GM19372 (cell line): ENCODE data around the gene SUPT3H.

Experiments used
- ATAC-seq: cut with Tn5 transposase; IDR thresholded peaks from one replicate; pipeline ENCODE4 v1.9.1; 2021; ENCODE audit warnings: mild to moderate bottlenecking, low read depth, moderate library complexity; ENCODE audit not compliant: unreplicated experiment

Gene SUPT3H

DNA sequence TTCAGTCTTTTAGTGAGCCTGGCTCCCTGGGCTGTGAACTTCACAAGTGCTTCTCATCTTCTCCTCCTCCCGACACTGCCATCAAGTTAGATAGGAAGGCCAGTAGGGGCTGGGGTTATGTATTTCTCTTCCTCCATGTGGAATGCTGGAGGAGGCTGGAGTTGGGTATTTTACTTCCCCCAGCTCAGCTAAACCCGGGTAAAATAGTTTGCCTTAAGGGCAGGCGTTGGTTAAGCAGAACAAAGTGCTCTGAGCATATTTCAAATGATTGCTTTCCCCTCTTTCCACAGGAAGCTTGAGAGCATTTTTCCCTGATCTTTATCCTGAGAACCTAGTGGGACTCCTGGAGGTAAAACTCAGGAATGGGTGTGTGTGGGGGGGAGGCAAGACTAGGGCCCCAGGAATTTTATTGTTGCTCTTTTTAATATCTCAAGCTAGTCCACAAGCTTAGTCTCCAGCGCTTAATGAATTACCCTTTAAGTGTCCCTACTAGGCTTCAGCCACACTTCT is 16.9 kb upstream of the SUPT3H start:
- no peak for ATAC-seq

DNA sequence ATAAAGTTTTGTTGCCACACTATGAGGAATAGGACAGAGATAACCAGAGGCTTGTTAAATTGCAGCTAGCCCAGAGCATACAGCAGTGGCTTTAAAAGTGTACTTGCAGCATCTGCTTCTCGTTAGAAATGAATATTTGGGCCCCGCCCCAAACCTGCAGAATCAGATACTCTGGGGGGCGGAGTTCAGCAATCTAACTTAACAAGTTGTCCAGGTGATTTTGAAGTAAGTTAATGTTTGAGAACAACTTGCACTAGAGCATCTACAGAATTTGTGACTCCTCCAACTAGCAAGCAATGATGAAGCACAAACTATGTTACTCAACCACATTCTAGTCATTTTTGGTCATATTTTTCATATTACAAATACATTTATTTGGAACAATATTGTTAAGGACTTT is 10.6 kb upstream of the SUPT3H start:
- ATAC-seq: no peak

DNA sequence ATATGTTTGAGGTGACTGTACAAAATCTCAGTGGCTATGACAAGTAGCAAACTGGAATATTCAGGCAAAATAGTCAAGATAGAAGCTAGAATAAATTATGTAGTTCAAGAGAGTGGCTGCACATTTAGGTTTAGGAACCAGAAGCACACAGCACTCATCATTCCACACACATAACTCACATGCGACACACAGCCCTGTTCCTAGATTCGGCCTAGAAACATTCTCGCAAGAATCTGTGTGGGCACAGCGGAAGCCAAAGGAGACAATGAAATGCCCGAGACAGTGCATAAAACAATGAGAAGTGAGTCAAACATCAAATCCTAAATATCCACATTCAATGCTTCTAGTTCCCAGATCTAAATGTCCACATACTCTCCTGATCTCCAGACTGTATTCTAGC is 9.5 kb upstream of the SUPT3H start:
- ATAC-seq: no peak

DNA sequence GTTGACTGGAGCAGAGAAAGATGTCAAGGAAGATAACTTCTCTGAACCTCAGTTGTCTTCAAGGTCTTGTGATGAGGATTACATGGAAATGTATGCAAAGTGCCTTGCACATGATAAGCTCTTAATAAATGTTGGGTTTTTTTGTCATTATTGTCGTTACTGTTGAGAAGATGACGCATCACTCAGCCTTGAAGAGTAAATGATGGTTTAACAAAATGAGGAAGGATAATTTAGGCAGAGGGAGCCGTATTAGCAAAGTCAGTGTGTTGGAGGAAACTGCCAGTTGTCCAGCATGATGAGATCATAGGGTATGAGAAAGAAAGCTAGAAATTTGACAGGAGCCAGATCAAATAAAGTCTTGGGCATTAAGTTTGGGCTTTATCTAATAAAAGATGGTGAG is 8.8 kb upstream of the SUPT3H start:
- ATAC-seq: no peak

DNA sequence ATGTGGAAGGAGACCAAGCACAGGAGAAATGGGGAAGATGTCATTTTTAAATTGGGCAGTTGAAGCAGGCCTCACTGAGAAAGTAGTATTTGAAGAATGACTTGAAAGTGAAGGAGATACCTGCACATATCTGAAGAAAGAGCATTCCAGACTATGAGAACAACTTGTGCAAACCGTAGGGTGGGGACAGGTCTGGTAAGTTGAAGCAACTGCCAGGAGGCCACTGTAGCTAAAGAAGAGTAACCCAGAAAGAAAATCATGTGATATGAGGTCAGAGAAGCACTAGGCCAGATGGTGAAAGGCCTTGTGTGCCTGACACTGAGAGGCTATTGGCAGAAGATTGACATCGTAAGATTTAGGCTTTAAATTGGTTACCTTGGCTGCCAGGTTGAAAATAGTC is 4.7 kb upstream of the SUPT3H start:
- no peak for ATAC-seq

DNA sequence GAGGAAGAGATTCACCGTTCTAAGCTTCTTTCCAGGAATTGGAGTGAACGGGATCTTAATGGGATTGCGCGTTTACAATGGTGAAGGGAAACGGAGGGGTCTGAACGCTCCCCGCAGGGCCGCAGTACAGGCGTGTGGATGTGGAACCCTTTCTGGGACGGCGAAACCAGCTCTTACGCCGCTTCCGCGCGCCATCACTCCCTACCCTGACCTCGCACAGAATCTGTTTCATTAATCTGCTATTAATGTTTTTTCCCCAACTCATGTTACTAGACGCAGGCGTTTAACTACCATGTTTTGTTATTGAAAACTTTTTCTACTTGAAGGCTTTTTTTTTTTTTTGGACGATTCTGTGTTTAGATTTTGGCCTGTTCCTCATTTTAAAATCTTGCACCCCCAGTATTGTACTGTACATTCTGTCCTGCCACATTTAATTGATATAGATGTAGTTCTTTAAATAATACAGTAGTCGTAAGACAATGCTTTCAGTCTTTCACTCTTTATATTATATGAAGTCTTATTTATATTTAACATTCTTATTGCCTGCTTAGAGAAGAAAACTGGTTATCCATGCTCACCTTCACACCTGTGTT is 696 bp upstream of the SUPT3H start:
- peak; percentile 12 for ATAC-seq

DNA sequence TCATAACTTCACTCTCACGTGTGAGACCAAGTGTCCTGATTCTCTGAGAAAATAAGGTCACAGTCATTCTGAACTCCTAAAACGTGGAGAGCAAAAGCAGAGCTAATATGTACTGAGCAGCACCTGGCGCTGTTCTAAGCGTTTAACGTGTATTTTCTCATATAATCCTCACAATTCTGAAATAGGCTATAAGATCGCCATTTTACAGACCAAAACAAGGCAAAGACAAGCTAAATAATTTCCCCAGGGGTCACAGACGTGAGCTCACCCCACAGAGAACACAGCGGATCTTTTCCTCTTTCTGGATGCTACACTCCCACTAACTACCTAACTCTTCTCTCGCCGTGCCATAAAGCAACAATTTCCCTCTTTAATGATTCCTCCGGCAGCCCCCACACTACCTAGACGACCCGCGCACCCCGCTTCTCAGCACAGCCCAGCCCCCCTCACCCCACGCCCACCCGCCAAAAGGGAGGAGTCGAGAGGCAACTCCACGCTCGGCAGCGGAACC is 636 bp downstream of the SUPT3H start:
- no peak for ATAC-seq

DNA sequence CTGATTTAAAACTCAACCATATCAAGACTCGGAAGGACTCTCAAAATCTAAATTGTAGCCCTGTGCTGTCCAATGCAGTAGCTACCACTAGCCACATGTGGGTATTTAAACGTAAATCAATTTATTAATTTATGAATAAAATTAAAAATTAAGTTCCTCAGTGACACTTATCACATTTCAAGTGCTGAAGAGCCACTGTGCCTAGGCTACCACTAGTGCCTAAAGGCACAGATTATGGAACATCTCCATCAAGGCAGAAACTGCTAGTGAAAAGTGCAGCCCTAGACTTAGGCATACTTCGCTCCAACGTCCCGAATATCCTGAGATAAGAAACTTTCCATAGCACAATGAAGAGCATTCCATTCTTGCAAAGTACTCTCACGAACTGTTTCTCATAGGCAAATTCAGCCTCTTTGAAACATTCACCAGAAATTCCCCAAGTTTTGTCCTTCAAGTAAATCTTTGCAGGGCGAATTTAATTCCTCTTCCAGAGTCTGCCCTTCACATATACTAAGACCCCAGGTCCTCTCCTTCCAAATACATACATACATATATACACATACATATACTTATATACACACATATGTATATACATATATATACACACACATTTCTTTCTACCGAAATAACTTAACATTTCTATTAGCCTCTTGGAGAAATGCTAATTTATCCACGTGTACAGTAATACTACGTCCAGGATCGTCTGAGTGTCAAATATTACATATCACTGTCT is 1.3 kb downstream of the SUPT3H start:
- ATAC-seq: no peak

DNA sequence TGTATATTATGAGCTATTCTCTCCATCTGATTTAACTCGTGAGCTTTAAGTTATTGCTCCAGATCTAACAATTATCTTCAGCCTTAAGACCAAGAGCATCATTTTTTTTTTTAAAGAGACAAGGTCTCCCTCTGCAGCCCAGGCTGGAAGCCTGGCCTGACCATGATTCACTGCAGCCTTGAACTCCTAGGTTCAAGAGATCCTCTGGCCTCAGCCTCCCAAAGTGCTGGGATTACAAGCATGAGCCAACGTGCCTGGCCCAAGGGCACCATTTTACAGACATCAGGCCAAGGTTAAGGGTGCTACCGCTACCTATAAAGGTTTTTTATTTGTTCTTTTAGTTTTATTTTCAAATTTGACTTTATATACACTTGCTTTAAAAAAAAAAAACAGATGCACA is 2.3 kb downstream of the SUPT3H start:
- no peak for ATAC-seq

DNA sequence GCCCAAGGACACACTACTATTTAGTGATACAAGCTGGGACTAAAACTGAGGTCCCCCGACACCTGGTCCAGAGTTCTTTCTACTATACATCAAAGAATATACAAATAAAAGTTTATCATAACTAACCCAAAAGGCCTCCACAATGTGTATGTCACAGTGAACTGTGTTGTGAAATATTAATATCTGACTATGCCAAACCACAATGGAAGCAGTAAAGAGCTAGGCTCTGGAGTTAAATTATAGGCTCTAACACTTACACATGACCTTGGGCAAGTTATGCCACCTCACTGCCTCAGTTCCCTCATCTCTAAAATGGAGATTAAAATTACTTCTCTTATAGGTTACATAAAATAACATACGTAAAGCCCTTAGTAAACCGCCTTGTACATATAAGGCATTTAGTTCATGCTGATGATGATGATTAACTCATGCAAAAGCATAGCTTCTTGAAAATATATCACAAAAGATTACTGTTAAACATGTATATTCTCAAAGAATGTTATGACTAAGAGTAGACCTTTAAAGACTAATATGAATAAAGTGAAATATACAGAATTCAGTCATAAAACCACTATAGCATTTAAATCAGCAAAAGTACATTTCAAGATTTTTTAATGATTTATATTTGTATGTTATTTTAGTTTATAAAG is 5.7 kb downstream of the SUPT3H start:
- ATAC-seq: no peak

DNA sequence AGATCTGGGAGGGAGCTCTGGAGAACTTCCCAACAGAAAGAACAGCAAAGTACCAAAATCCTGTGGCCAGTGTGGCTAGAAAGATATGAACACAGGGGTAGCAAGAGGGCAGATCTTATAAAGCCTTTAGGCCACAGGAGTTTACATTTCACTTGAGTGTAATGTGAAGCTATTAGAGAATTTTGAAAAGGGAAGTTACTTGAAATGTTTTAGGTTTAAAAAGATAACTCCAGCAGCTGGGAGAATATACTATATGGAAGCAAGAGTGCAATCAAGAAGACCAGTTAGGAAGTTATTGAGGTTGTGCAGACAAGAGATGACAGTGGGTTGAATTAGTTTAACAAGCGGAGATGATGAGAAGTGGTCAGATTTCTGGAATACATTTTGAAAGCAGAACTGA is 7.9 kb downstream of the SUPT3H start:
- no peak for ATAC-seq

DNA sequence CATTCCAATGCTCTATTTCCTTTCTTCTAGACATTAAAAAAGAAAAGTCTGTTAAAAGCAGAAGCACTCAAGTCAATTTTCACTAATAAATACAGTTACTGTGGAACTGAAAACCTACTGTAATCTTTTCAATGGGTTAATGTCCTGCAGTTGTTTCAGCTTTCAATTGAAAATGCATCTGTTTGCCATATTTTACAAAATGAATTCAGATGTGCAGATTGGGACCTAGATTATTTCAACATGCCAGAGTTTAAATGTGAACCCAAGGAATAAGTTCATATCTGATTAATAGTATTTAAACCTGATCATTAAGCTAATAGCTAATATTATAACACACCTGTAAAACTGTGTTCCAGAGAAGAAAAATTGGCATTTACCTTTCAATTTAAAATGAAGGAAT is 9.7 kb downstream of the SUPT3H start:
- no peak for ATAC-seq

DNA sequence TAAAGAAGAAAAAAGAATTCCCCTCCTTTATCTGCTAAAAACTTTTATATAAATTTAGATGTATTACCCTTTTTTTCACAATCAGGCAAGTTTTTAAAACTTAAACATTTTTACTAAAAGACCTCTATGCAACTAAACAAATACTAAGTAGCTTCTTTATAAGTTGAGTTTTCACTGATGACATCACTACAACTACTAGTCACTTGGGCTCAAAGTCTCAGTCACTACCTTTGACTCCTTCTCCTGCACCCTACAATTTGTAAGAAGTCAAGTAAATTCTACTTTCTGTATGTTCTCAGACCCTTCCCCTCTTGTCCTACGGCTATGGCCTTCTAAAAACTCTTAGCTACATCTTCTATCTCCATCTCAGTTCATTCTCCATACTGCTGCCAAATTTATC is 11.2 kb downstream of the SUPT3H start:
- no peak for ATAC-seq

DNA sequence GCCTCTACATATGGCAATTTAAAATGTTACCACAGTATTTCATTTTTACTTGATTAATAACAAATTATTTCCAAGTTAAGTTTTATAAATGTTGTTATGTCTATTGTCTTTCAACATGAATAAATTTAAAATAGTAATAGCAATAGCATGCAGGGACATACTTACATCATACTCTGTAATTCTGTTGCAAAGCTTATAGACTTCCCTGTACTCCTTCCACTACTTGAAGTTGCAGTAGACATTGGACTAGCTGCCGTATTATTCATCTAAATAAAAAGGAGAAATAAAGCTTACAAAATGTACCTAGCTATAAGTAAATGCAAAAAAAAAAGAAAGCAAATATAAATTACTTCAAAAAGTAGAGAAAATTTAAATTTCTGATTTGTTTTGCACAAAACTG is 12.7 kb downstream of the SUPT3H start:
- no peak for ATAC-seq

DNA sequence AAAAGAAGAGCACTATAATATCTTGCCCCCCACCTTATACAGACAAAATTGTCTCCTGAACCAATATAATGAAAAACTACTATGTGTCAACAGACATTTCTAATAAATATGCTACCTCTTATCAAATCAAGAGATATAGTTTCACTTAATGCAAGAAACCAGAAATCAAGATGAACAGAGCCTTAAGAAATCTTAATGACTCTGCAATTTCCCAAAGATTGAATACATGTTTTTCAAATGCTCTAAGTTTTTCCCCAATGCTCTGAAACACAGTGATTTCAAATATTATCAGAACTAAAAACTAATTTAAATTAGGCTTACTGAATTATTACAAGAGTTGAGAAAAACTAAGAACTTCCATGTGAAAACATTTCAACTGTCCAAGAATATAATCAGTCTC is 13.3 kb downstream of the SUPT3H start:
- no peak for ATAC-seq

DNA sequence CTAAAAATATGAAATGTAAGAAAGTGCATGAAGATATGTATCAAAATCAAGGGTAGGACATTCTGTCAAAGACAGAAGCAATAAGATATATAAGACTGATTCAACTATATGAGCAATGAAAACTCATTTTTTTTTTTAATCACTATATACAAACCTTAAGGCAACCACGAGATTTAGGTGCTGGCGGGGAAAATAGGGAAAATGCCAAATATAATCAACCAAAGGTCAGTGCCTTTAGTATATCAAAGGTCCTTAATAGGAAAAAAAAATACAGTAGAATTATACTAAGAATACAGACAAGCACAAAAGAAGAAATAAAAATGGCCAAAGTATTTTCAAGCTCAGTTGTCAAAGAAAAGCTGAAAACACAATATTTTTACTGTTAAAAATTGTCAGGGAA is 24.1 kb downstream of the SUPT3H start:
- ATAC-seq: no peak

DNA sequence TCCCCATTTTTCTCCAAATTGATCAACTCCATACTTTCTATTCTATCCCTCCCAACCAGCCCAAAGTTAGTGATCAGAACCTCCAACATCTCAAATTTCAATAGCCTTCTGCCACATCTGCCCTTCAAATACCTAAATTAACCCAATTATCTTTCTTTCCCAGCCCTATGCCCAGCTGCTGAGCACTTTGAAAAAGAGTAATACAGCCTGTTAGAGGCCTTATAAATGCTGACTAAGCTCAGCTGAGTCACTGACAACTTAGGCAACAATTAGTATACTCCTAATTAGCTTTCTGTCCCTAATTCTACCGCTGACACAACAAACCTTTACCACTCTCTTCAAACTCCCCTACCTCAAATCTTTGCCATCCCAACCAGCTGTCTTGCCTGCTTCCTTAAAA is 26.1 kb downstream of the SUPT3H start:
- ATAC-seq: no peak

DNA sequence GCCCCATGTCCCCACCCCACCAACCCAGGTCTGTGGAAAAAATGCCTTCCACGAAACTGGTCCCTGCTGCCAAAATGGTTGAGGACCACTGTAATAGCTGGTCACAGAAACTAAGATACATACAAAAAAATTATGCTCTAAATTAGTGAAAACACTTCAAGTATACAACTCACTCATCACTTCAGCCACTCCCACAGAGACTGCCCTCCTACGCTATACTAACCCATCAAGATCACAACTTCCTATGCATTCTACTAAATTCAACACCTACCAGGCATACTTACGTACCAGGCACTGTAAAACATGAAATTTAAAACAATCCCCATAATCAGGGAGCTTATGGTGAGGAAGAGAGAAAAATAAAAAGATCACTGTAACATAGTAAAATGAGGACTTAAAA is 26.7 kb downstream of the SUPT3H start:
- no peak for ATAC-seq

DNA sequence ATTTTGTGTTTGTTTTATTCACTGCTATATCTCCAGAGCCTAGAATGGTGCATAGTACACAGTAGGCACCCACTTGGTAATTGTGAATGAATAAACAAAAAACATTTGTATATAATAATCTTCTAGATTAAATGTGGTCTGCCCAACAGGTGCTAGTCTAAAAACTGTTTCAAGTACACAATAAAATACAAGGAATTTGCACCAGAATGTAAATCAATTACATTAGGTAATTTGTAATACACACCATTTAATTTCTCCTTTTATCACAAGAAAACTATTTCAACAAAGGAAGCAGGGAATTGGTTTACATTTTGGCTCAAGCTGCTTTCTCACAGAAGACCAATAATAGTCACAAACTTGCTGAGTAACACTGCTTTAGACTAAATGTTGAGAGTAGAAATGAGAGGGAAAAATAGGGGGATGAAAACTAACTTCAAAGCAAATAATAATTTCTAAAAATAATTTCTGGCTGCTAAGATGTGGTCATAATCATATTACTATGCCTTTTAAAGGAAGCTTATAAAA is 27.5 kb downstream of the SUPT3H start:
- ATAC-seq: no peak

DNA sequence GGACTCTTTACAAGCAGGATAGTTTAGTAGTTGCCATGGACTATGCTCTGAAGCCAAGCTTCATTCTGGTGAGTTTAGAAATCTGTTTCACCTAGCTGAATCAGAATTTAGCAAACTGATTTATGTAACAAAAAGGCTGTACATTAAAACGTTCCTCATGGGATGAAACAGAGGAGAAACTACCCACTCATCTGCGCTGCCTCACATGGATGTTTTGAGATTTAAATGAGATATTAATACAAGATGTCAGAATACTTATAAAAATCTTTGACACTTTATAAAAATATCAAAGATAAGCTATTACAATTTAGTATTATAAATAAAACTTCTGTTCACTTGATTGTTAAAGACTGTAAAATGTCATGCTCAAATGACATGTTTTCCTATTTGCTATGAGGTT is 32.8 kb downstream of the SUPT3H start:
- no peak for ATAC-seq

DNA sequence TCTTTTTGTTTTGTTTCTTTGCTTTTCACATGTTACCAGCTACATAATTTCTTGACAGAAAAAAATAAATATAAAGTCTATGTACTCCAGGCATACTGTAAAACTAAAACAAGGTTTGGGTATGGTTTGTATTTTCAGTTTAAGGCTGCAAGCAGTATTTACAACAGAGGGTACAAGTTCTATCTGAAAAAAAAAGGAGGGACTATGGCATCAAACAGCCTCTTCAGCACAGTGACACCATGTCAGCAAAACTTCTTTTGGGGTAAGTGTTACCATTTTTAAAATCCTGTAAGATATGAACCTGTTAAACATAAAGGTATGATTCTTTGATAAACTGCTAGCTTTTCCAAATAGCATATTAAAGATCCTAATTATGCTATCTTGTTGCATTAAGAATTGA is 49.2 kb downstream of the SUPT3H start:
- no peak for ATAC-seq
